PC-9 (cell line): ENCODE results near the gene NAXD.

Experiments used
- EZH2 ChIP-seq: fragments of 200-600 bp; sonication (generic); IDR thresholded peaks from 2 replicates; pipeline ENCODE4 v1.8.0; 2017; ENCODE audit warnings: antibody characterized with exemption, low read depth
- TF ChIP-seq, protein P1 (sequence below): fragments of 200-600 bp; sonication (generic); conservative IDR thresholded peaks from 2 replicates; pipeline ENCODE4 v1.6.1; 2017; ENCODE audit warnings: mixed run types, antibody characterized with exemption, mild to moderate bottlenecking, moderate library complexity

DNA sequence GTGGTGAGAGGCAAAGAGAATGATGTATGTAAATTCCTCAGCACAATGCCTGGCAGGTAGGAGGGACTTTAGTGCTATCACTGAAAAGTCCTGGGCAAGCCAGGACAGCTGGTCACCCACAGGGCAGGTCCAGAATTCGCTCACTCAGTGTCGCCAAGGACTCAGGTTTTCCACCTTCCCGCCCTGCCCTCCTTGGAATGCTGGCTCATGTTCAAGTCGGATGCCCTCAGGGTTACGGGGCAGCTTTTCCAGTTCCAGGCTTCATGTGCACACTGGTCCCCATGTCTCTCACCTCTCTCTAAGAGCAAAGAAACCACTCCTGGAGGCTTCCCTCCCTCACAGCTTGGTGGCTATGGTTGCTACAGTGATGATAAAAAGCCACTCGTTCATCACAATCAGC is 24.8 kb upstream of the NAXD start:
- TF ChIP-seq, protein P1, sequence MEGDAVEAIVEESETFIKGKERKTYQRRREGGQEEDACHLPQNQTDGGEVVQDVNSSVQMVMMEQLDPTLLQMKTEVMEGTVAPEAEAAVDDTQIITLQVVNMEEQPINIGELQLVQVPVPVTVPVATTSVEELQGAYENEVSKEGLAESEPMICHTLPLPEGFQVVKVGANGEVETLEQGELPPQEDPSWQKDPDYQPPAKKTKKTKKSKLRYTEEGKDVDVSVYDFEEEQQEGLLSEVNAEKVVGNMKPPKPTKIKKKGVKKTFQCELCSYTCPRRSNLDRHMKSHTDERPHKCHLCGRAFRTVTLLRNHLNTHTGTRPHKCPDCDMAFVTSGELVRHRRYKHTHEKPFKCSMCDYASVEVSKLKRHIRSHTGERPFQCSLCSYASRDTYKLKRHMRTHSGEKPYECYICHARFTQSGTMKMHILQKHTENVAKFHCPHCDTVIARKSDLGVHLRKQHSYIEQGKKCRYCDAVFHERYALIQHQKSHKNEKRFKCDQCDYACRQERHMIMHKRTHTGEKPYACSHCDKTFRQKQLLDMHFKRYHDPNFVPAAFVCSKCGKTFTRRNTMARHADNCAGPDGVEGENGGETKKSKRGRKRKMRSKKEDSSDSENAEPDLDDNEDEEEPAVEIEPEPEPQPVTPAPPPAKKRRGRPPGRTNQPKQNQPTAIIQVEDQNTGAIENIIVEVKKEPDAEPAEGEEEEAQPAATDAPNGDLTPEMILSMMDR, result no peak
- TF ChIP-seq EZH2, result no peak
